HUES6 (cell line): ENCODE data around the gene PARL.

Experiments
- H3K27ac ChIP-seq: 2 replicates; pipeline ENCODE4 v1.7.0; 2013; ENCODE audit warnings: low read depth, mild to moderate bottlenecking, low read length, inconsistent platforms
- H3K27me3 ChIP-seq: 2 replicates; pipeline ENCODE4 v1.6.1; 2013; ENCODE audit warnings: low read length; ENCODE audit not compliant: control insufficient read depth, insufficient read depth
- H3K36me3 ChIP-seq: 2 replicates; pipeline ENCODE4 v1.6.1; 2013; ENCODE audit warnings: low read length; ENCODE audit not compliant: control insufficient read depth, insufficient read depth
- H3K4me1 ChIP-seq: 2 replicates; pipeline ENCODE4 v1.6.1; 2013; ENCODE audit warnings: low read length; ENCODE audit not compliant: control insufficient read depth, insufficient read depth
- H3K4me3 ChIP-seq: 2 replicates; pipeline ENCODE4 v1.5.1; 2013; ENCODE audit warnings: low read depth, low read length
- H3K9ac ChIP-seq: one replicate; pipeline ENCODE4 v1.6.1; 2013; ENCODE audit warnings: mild to moderate bottlenecking, low read length
- H3K9me3 ChIP-seq: 2 replicates; pipeline ENCODE4 v1.6.1; 2013; ENCODE audit warnings: low read depth, low read length; ENCODE audit not compliant: control insufficient read depth, insufficient read depth

The PARL gene

GRCh38 chr3:183904833-183905780, 20.4 kb upstream of the PARL start:
- H3K9ac ChIP-seq = no peak overlapping the region
- no peaks in the 10 kb centered on the region; the same call in 1 of the 2 replicates for H3K4me1 ChIP-seq
- H3K9me3 ChIP-seq = no peaks in the 10 kb centered on the region
- no peak overlapping the region for H3K27ac ChIP-seq
- no peak overlapping the region for H3K4me3 ChIP-seq
- H3K27me3 ChIP-seq = no peaks in the 10 kb centered on the region; the same call in 1 of the 2 replicates
- H3K36me3 ChIP-seq = no peaks in the 10 kb centered on the region

- Histone ChIP-seq H3K4me1 (0 out of 2 replicates have a peak, but pooled peaks cover 3% of the 10 kb centered on the region), H3K9me3 (no peaks in the 10 kb centered on the region), H3K36me3 (no peaks in the 10 kb centered on the region), H3K27ac (no peak overlapping the region), H3K27me3 (no peaks in the 10 kb centered on the region), H3K9ac (no peak overlapping the region), H3K4me3 (no peak overlapping the region)
Observed at GRCh38 chr3:183898028-183898431, 13.3 kb upstream of the PARL start.

- Histone ChIP-seq H3K4me3 (no peak overlapping the region), H3K36me3 (no peaks in the 10 kb centered on the region), H3K9ac (no peak overlapping the region), H3K27me3 (no peaks in the 10 kb centered on the region), H3K27ac (no peak overlapping the region), H3K9me3 (no peaks in the 10 kb centered on the region), H3K4me1 (0 out of 2 replicates have a peak, but pooled peaks cover 3% of the 10 kb centered on the region)
Observed at GRCh38 chr3:183897606-183898005, 12.9 kb upstream of the PARL start.

GRCh38 chr3:183896610-183897009, 11.9 kb upstream of the PARL start:
- H3K27ac ChIP-seq = no peak overlapping the region
- no peak overlapping the region for H3K9ac ChIP-seq

GRCh38 chr3:183896184-183896583, 11.5 kb upstream of the PARL start:
- H3K9ac ChIP-seq = no peak overlapping the region

More at GRCh38 chr3:183896610-183897009, 11.9 kb upstream of the PARL start:
- no peak overlapping the region for H3K4me3 ChIP-seq
- 0 out of 2 replicates have a peak, but pooled peaks cover 3% of the 10 kb centered on the region for H3K4me1 ChIP-seq
- H3K27me3 ChIP-seq = no peaks in the 10 kb centered on the region
- no peaks in the 10 kb centered on the region for H3K9me3 ChIP-seq
- H3K36me3 ChIP-seq = no peaks in the 10 kb centered on the region

GRCh38 chr3:183895774-183896173, 11.1 kb upstream of the PARL start:
- Histone ChIP-seq H3K4me3 (no peak overlapping the region), H3K4me1 (0 out of 2 replicates have a peak, but pooled peaks cover 3% of the 10 kb centered on the region), H3K27me3 (no peaks in the 10 kb centered on the region), H3K9ac (no peak overlapping the region), H3K9me3 (no peaks in the 10 kb centered on the region), H3K36me3 (no peaks in the 10 kb centered on the region), H3K27ac (no peak overlapping the region)

More at GRCh38 chr3:183896184-183896583, 11.5 kb upstream of the PARL start:
- no peak overlapping the region for H3K4me3 ChIP-seq
- H3K36me3 ChIP-seq = no peaks in the 10 kb centered on the region
- H3K4me1 ChIP-seq = 0 out of 2 replicates have a peak, but pooled peaks cover 3% of the 10 kb centered on the region
- H3K27ac ChIP-seq = no peak overlapping the region
- H3K9me3 ChIP-seq = no peaks in the 10 kb centered on the region
- H3K27me3 ChIP-seq = no peaks in the 10 kb centered on the region

- no peak overlapping the region for H3K27ac ChIP-seq
- H3K9me3 ChIP-seq = no peaks in the 10 kb centered on the region
- no peak overlapping the region for H3K9ac ChIP-seq
Observed at GRCh38 chr3:183895296-183895695, 10.6 kb upstream of the PARL start.

GRCh38 chr3:183892610-183893214, 8.0 kb upstream of the PARL start:
- Histone ChIP-seq H3K9ac (no peak overlapping the region), H3K36me3 (no peaks in the 10 kb centered on the region), H3K4me3 (no peak overlapping the region)

More at GRCh38 chr3:183895296-183895695, 10.6 kb upstream of the PARL start:
- H3K4me3 ChIP-seq = no peak overlapping the region
- H3K27me3 ChIP-seq = no peaks in the 10 kb centered on the region
- 0 out of 2 replicates have a peak, but pooled peaks cover 3% of the 10 kb centered on the region for H3K4me1 ChIP-seq
- H3K36me3 ChIP-seq = no peaks in the 10 kb centered on the region

GRCh38 chr3:183885766-183886165, 1.1 kb upstream of the PARL start:
- Histone ChIP-seq H3K9me3 (no peaks in the 10 kb centered on the region), H3K27ac (no peak overlapping the region), H3K9ac (no peak overlapping the region), H3K4me3 (no peak overlapping the region), H3K27me3 (peaks cover 2% of the 10 kb centered on the region; the same call in 1 of the 2 replicates), H3K36me3 (no peaks in the 10 kb centered on the region), H3K4me1 (no peaks in the 10 kb centered on the region)

More at GRCh38 chr3:183892610-183893214, 8.0 kb upstream of the PARL start:
- Histone ChIP-seq H3K27me3 (0 out of 2 replicates have a peak, but pooled peaks cover 2% of the 10 kb centered on the region), H3K27ac (no peak overlapping the region), H3K9me3 (no peaks in the 10 kb centered on the region), H3K4me1 (0 out of 2 replicates have a peak, but pooled peaks cover 3% of the 10 kb centered on the region)

GRCh38 chr3:183884097-183884426, 618 bp downstream of the PARL start:
- Histone ChIP-seq H3K27me3 (peaks cover 2% of the 10 kb centered on the region; the same call in 1 of the 2 replicates), H3K27ac (peak overlapping the region; percentile 80), H3K4me3 (peak overlapping the region; percentile 97), H3K36me3 (no peaks in the 10 kb centered on the region), H3K9ac (peak overlapping the region; percentile 94), H3K9me3 (no peaks in the 10 kb centered on the region), H3K4me1 (peaks cover 4% of the 10 kb centered on the region; the same call in 1 of the 2 replicates)
